Measurements from ENCODE around the gene CFAP77. TPM values are rescaled to one million over a fixed set of nuclear protein-coding genes. Genes with fewer than 3 reads are reported as not detected.

CFAP77 gene
- total RNA-seq, 1 experiment from 2014 or later = not detected

DNA sequence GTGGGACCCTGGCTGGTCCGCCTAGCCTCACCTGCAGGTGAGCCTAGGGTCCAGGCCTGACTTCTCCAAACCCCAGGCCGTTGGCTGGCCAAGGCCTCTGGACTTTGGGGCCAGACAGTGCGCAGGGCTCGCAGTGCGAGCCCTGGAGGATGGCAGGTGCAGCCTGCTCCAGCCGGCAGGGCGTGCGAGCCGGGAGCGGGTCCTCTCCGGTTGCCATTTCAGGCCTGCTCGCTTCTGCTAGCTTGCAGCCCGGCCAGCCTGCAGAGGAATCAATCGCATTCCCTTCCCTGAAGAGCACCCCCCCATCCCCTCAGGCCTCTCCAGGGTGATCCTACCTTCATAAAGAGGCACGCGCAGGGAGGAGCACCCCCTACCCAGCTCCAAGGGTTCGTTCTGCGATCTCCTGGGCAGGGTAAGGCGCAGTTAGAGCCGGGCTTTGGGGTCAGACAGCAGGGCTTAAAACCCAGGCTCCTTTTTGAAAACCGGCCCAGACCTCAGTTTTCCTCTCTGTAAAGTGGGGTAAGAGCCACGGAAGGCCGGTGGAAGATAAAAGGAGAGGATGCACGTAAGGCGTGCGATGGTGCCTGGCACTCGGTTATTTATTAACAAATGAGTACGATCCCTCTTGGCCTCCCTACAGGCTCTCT is 178.6 kb downstream of the CFAP77 start:
- no peaks in the 10 kb centered on the region for H3K9me3 ChIP-seq (ENCODE audit: low read depth, low read length, poor library complexity, severe bottlenecking)
- ChIA-PET CTCF (no interaction called here), POLR2A (ENCODE audit: low non-redundant PET) (no interaction called here)
- no TSS peak for BruUV-seq (replicated peaks)
- H3K36me3 ChIP-seq (ENCODE audit: insufficient read depth, low read length, poor library complexity, severe bottlenecking) = no peaks in the 10 kb centered on the region
- no peak overlapping the region for H3K27ac ChIP-seq (ENCODE audit: low read depth, low read length, poor library complexity, severe bottlenecking)
- no peak overlapping the region for H3K4me3 ChIP-seq (ENCODE audit: low read depth, low read length, poor library complexity, severe bottlenecking)
- intact Hi-C loops (cut with micrococcal nuclease; ENCODE audit: unreplicated experiment) = no loop called here
- H3K4me1 ChIP-seq (ENCODE audit: insufficient read depth, low read length, poor library complexity, severe bottlenecking) = no peaks in the 10 kb centered on the region
- no peak for TF ChIP-seq EZH2 (IDR thresholded peaks at IDR 0.05; ENCODE audit: borderline replicate concordance, low read depth, low read length, poor library complexity, severe bottlenecking)
- TF ChIP-seq, protein P1, sequence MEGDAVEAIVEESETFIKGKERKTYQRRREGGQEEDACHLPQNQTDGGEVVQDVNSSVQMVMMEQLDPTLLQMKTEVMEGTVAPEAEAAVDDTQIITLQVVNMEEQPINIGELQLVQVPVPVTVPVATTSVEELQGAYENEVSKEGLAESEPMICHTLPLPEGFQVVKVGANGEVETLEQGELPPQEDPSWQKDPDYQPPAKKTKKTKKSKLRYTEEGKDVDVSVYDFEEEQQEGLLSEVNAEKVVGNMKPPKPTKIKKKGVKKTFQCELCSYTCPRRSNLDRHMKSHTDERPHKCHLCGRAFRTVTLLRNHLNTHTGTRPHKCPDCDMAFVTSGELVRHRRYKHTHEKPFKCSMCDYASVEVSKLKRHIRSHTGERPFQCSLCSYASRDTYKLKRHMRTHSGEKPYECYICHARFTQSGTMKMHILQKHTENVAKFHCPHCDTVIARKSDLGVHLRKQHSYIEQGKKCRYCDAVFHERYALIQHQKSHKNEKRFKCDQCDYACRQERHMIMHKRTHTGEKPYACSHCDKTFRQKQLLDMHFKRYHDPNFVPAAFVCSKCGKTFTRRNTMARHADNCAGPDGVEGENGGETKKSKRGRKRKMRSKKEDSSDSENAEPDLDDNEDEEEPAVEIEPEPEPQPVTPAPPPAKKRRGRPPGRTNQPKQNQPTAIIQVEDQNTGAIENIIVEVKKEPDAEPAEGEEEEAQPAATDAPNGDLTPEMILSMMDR (conservative IDR thresholded peaks at IDR 0.05; ENCODE audit: low read depth, low read length) = no peak
- H3K27me3 ChIP-seq (replicated peaks; ENCODE audit: insufficient read depth, low read depth, low read length, poor library complexity) = peaks cover 88% of the 10 kb centered on the region
- no peak for DNase-seq (ENCODE audit: low spot score)

DNA sequence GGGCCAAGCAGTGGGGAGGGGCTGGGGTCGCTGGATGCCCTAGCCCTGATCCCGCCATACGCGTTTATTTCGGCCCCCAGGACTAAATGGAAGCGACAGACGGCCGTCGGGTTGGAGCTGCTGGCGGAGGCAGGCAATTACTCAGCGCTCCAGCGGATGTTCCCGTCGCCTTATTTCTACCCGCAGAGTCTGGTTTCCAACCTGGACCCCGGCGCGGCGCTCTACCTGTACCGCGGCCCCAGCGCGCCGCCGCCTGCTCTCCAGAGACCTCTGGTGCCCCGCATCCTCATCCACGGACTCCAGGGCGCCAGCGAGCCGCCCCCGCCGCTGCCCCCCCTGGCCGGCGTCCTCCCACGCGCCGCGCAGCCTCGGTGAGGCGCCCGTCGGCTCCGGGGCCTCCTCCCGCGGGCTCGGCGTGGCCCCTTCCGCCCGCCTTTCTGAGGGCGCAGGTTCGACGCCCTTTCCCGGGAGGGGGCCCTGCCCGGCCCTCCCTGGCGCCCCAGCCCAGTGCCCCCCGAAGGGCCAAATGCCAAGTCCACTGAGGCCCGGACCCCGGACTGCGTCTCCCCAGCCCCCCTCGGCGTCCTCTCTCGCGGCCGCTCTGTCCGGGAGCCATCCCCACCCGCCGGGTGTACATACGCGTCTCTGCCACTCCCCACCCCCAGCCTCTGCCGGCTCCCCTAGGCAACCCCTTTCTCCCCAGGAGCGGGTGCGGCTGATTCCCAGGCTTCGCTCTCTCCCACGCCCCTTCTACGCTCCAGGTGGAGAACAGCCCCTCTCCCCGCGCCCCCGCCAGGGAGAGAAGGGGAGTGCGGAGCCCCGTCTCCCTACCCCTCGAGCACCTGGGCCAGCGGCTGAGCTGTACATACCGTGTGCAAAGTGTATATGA is 179.4 kb downstream of the CFAP77 start:
- peaks cover 2% of the 10 kb centered on the region for H3K36me3 ChIP-seq (ENCODE audit: insufficient read depth, low read length, poor library complexity, severe bottlenecking)
- ChIA-PET CTCF (no interaction called here), POLR2A (ENCODE audit: low non-redundant PET) (no interaction called here)
- no peak for DNase-seq (ENCODE audit: low spot score)
- BruUV-seq (replicated peaks) = no TSS peak
- H3K27me3 ChIP-seq (replicated peaks; ENCODE audit: insufficient read depth, low read depth, low read length, poor library complexity) = peaks cover 80% of the 10 kb centered on the region
- intact Hi-C loops (cut with micrococcal nuclease; ENCODE audit: unreplicated experiment) = no loop called here
- H3K4me3 ChIP-seq (ENCODE audit: low read depth, low read length, poor library complexity, severe bottlenecking) = no peak overlapping the region
- TF ChIP-seq, protein P1 (conservative IDR thresholded peaks at IDR 0.05; ENCODE audit: low read depth, low read length) = no peak
- TF ChIP-seq EZH2 (IDR thresholded peaks at IDR 0.05; ENCODE audit: borderline replicate concordance, low read depth, low read length, poor library complexity, severe bottlenecking) = peak; percentile 96
- H3K27ac ChIP-seq (ENCODE audit: low read depth, low read length, poor library complexity, severe bottlenecking) = no peak overlapping the region
- no peaks in the 10 kb centered on the region for H3K9me3 ChIP-seq (ENCODE audit: low read depth, low read length, poor library complexity, severe bottlenecking)
- no peaks in the 10 kb centered on the region for H3K4me1 ChIP-seq (ENCODE audit: insufficient read depth, low read length, poor library complexity, severe bottlenecking)

DNA sequence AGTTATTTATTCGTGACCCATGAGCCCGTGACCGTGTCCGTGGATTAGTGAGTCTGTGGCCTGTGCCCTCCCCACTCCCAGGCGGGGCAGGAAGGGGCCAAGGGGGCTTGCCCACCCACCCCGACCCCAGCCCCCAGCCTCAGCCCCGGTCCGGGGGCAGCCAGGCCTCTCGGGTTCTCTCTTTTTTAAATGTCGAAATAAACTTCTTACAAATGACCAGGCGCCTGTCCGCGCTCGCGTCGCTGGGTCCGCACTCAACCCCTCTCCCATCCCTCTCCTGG is 180.0 kb downstream of the CFAP77 start:
- CTCF ChIA-PET = no interaction called here
- Histone ChIP-seq H3K4me3 (ENCODE audit: low read depth, low read length, poor library complexity, severe bottlenecking) (no peak overlapping the region), H3K27ac (ENCODE audit: low read depth, low read length, poor library complexity, severe bottlenecking) (no peak overlapping the region), H3K4me1 (ENCODE audit: insufficient read depth, low read length, poor library complexity, severe bottlenecking) (no peaks in the 10 kb centered on the region), H3K27me3 (replicated peaks; ENCODE audit: insufficient read depth, low read depth, low read length, poor library complexity) (peaks cover 75% of the 10 kb centered on the region), H3K9me3 (ENCODE audit: low read depth, low read length, poor library complexity, severe bottlenecking) (no peaks in the 10 kb centered on the region), H3K36me3 (ENCODE audit: insufficient read depth, low read length, poor library complexity, severe bottlenecking) (peaks cover 4% of the 10 kb centered on the region)
- DNase-seq (ENCODE audit: low spot score) = no peak
- no TSS peak for BruUV-seq (replicated peaks)
- POLR2A ChIA-PET (ENCODE audit: low non-redundant PET) = no interaction called here
- TF ChIP-seq, protein P1 (conservative IDR thresholded peaks at IDR 0.05; ENCODE audit: low read depth, low read length) = no peak
- no peak for TF ChIP-seq EZH2 (IDR thresholded peaks at IDR 0.05; ENCODE audit: borderline replicate concordance, low read depth, low read length, poor library complexity, severe bottlenecking)
- intact Hi-C loops (cut with micrococcal nuclease; ENCODE audit: unreplicated experiment) = no loop called here

Data from A673 (cell line).